Activated naive CD8-positive, alpha-beta T cell (primary cell): ENCODE results near the gene ELF3.
"Not testable (repeated sequence)": the region's sequence is repeated elsewhere in the genome, so short reads cannot be mapped to it uniquely, and the experiment has no call there.

ENCODE experiments used
- H3K27ac Mint-ChIP-seq: one replicate; pipeline ENCODE4 v1.8.0; 2021; ENCODE audit warnings: mixed read lengths
- H3K27me3 Mint-ChIP-seq: one replicate; pipeline ENCODE4 v1.8.0; 2021; ENCODE audit warnings: mixed read lengths
- H3K36me3 Mint-ChIP-seq: one replicate; pipeline ENCODE4 v1.8.0; 2021; ENCODE audit warnings: mixed read lengths
- H3K4me1 Mint-ChIP-seq: one replicate; pipeline ENCODE4 v1.8.0; 2021; ENCODE audit warnings: low read depth, mixed read lengths
- H3K4me3 Mint-ChIP-seq: one replicate; pipeline ENCODE4 v1.8.0; 2021; ENCODE audit warnings: mild to moderate bottlenecking, mixed read lengths
- H3K9me3 Mint-ChIP-seq: one replicate; pipeline ENCODE4 v1.8.0; 2021; ENCODE audit warnings: low read depth, mixed read lengths

The ELF3 gene

DNA sequence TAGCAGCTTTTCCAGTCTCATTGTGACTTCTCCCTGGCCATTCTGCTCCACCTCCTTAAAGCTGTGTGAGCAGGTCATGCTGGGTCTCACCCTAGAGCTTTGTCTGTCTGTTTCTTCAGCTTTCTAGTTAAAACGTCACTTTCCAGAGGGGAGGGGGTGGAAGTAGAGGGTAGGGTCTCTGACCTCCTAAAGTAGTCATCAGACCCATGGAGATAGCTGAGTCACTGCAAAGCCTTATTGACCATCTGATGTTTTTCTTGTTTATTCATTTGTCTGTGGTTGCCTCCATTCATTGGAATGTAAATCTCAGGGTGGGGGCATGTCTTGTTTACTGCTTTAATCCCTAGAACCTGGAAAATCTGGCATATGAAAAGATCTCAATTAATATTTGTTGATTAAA, 52.7 kb downstream of the ELF3 start:
- H3K27me3 Mint-ChIP-seq, result peaks cover 4% of the 10 kb centered on the region
- H3K4me1 Mint-ChIP-seq, result no peaks in the 10 kb centered on the region
- no peaks in the 10 kb centered on the region for H3K36me3 Mint-ChIP-seq
- no peak overlapping the region for H3K27ac Mint-ChIP-seq
- H3K4me3 Mint-ChIP-seq, result no peak overlapping the region
- no peaks in the 10 kb centered on the region for H3K9me3 Mint-ChIP-seq

DNA sequence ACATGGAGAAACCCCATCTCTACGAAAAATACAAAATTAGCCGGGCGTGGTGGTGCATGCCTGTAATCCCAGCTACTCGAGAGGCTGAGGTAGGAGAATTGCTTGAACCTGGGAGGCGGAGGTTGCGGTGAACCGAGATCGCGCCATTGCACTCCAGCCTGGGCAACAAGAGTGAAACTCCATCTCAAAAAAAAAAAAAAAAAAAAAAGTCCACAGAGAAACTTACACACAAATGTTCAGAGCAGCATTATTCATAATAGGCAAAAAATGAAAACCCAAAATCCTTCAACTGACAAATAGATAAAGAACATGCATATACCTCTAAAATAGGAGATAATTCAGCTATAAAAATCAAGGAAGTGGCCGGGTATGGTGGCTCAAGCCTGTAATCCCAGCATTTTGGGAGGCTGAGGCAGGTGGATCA, 54.5 kb downstream of the ELF3 start:
- H3K27ac Mint-ChIP-seq, H3K36me3 Mint-ChIP-seq, H3K4me1 Mint-ChIP-seq, H3K4me3 Mint-ChIP-seq, H3K27me3 Mint-ChIP-seq, H3K9me3 Mint-ChIP-seq: not testable (repeated sequence)
